H1 (cell line): ENCODE measurements around the gene ZNF451. TPM values are rescaled to one million over a fixed set of nuclear protein-coding genes. Genes with fewer than 3 reads are reported as not detected.
A peak's percentile ranks its signal among the peaks of the same experiment; 100 is the strongest.

Experiments
- BACH1 ChIP-seq: IDR thresholded peaks from 2 replicates; pipeline ENCODE4 v1.6.1; 2012; ENCODE audit warnings: low read length, improper control_type of control experiment
- BRCA1 ChIP-seq: IDR thresholded peaks from 2 replicates; pipeline ENCODE4 v1.6.1; 2012; ENCODE audit warnings: low read depth, low read length, improper control_type of control experiment
- CEBPB ChIP-seq: IDR thresholded peaks from 2 replicates; pipeline ENCODE4 v1.6.1; 2012; ENCODE audit warnings: low read depth, low read length
- CTBP2 ChIP-seq: IDR thresholded peaks from 2 replicates; pipeline ENCODE4 v1.7.0; 2011; ENCODE audit warnings: borderline replicate concordance, mild to moderate bottlenecking, moderate library complexity, mixed read lengths, low read length; ENCODE audit not compliant: insufficient read depth, insufficient read length
- FOSL1 ChIP-seq: IDR thresholded peaks from 2 replicates; pipeline ENCODE4 v1.6.1; 2011; ENCODE audit warnings: mild to moderate bottlenecking, low read depth, low read length, moderate library complexity; ENCODE audit not compliant: insufficient read depth
- GTF2F1 ChIP-seq: IDR thresholded peaks from 2 replicates; pipeline ENCODE4 v1.6.1; 2012; ENCODE audit warnings: low read depth, low read length, improper control_type of control experiment, borderline replicate concordance
- HDAC2 ChIP-seq, 2 experiments: fragments of 300-600 bp in 1 of 2; sonication (generic) in 1 of 2; IDR thresholded peaks; 2 replicates each; pipeline ENCODE4 v1.6.1; 2011 to 2012; ENCODE audit warnings: low read depth in 2 of 2, low read length in 2 of 2, mild to moderate bottlenecking in 2 of 2, moderate library complexity in 2 of 2, borderline replicate concordance in 1 of 2, inconsistent platforms in 1 of 2
- HDAC6 ChIP-seq: IDR thresholded peaks from one replicate; pipeline ENCODE4 v1.7.1; 2012; ENCODE audit warnings: low read depth, mild to moderate bottlenecking, inconsistent platforms, low read length, moderate library complexity
- JUN ChIP-seq: IDR thresholded peaks from 2 replicates; pipeline ENCODE4 v1.6.1; 2011; ENCODE audit warnings: low read depth, mild to moderate bottlenecking, improper control_type of control experiment, low read length
- JUND ChIP-seq: IDR thresholded peaks from 2 replicates; pipeline ENCODE4 v1.6.1; 2011; ENCODE audit warnings: mild to moderate bottlenecking, improper control_type of control experiment, low read length
- KDM1A ChIP-seq: fragments of 200-600, 300-600 bp; sonication (generic); IDR thresholded peaks from 2 replicates; pipeline ENCODE4 v1.7.1; 2016; ENCODE audit warnings: mild to moderate bottlenecking, low read length, borderline replicate concordance
- KDM5A ChIP-seq: fragments of 200-600 bp; IDR thresholded peaks from 2 replicates; pipeline ENCODE4 v1.7.1; 2012; ENCODE audit warnings: mild to moderate bottlenecking, low read length, inconsistent platforms, mixed read lengths
- POLR2AphosphoS5 ChIP-seq: IDR thresholded peaks from 2 replicates; pipeline ENCODE4 v1.6.1; 2011; ENCODE audit warnings: low read depth, low read length
- POU5F1 ChIP-seq: IDR thresholded peaks from 2 replicates; pipeline ENCODE4 v1.6.1; 2011; ENCODE audit warnings: low read depth, mild to moderate bottlenecking, low read length, moderate library complexity
- RAD21 ChIP-seq, 2 experiments: IDR thresholded peaks in 1 of 2; conservative IDR thresholded peaks in 1 of 2; 2 replicates each; pipeline ENCODE4 v1.6.1; 2011; ENCODE audit warnings: low read depth in 2 of 2, low read length in 2 of 2, improper control_type of control experiment in 1 of 2, inconsistent platforms in 1 of 2, mild to moderate bottlenecking in 1 of 2, moderate library complexity in 1 of 2
- RNF2 ChIP-seq: fragments of 200-900, 300-1000 bp; sonication (generic); IDR thresholded peaks from 2 replicates; pipeline ENCODE4 v1.7.1; 2016; ENCODE audit warnings: borderline replicate concordance, low read depth, mild to moderate bottlenecking, antibody characterized with exemption, low read length; ENCODE audit not compliant: poor library complexity, severe bottlenecking; ENCODE audit errors: missing control alignments
- SIX5 ChIP-seq: IDR thresholded peaks from 2 replicates; pipeline ENCODE4 v1.6.1; 2011; ENCODE audit warnings: mild to moderate bottlenecking, low read depth, low read length
- TAF1 ChIP-seq: IDR thresholded peaks from 2 replicates; pipeline ENCODE4 v1.6.1; 2011; ENCODE audit warnings: mild to moderate bottlenecking, low read depth, low read length
- TBP ChIP-seq: IDR thresholded peaks from 2 replicates; pipeline ENCODE4 v1.6.1; 2011; ENCODE audit warnings: low read depth, low read length, improper control_type of control experiment
- YY1 ChIP-seq: IDR thresholded peaks from 2 replicates; pipeline ENCODE4 v1.6.1; 2011; ENCODE audit warnings: low read depth, mild to moderate bottlenecking, low read length
- ZNF274 ChIP-seq: IDR thresholded peaks from 2 replicates; pipeline ENCODE4 v1.7.0; 2012; ENCODE audit warnings: low read length, borderline replicate concordance; ENCODE audit errors: extremely low read depth
- polyA plus RNA-seq, 7 experiments: library from polyadenylated mRNA; depleted of rRNA in 3 of 7; stranded (reverse) in 5 of 7; unstranded in 2 of 7; fragments of >200 nt in 5 of 7; fragments of 200-250 nt in 2 of 7; gene quantifications; 1 replicate in 5 of 7; 2 replicates in 1 of 7; 4 replicates in 1 of 7; pipeline versions ENCODE4 v1.2.1 to v1.2.3, GENCODE V29; 2011 to 2013; ENCODE audit warnings: missing spikeins in 2 of 7, mixed read lengths in 2 of 7
- total RNA-seq: library from RNA; stranded (reverse); fragmentation: NEBNext Ultra II Directional; extraction: Animal tissue kit (Norgen Biotek cat#: 25700); gene quantifications from 2 replicates; pipeline ENCODE4 v1.2.1, GENCODE V29; 2021
- TF ChIP-seq, protein P1 (sequence below): IDR thresholded peaks from 2 replicates; pipeline ENCODE4 v1.6.1; 2011; ENCODE audit warnings: low read length, improper control_type of control experiment

ZNF451 gene
- total and polyA plus RNA-seq, 2 of the 8 experiments (the other 6 are each of a cell fraction or from before 2014, with no cell fraction given) = 10.7 to 56.8 TPM

DNA sequence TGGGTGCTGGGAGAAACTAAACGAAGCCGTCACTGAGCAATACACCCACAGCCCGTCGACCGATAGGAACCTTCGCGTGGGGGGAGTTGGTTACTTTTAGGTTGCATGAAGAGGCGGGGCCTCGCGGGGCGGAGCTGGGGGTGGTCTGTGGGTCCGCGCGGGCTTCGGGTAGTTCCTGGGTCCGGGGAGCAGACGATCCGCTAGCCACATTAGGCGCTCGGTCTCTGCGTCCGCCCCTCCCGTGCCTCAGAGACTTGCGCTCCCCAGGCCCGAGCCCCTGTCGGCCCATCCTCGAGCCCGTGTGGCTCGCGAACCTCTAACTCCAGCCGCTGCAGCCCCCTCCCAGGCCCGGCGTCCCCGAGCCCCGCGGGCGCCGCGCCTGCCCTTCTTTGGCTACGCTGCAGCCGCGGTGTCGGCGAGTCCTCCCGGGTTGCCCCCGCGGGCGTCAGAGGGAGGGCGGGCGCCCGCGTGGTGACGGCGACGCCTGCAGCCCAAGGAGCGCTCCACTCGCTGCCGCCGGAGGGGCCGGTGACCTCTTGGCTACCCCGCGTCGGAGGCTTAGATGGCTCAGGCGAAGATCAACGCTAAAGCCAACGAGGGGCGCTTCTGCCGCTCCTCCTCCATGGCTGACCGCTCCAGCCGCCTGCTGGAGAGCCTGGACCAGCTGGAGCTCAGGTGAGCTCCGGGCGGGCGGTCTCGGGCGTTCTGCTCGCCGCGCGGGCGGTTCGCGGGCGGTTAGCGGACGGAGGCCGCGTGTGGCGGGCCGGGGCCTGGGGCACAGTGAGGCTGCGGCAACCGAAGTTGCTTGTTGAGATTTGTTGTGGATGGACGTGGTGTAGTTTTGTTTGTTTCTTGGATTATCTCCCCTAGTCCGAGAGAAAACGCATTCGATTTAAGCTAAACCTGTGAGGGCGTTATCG is 82.4 kb downstream of the ZNF451 start, which contains the start of gene BAG2 (continued):
- TF ChIP-seq, protein P1, sequence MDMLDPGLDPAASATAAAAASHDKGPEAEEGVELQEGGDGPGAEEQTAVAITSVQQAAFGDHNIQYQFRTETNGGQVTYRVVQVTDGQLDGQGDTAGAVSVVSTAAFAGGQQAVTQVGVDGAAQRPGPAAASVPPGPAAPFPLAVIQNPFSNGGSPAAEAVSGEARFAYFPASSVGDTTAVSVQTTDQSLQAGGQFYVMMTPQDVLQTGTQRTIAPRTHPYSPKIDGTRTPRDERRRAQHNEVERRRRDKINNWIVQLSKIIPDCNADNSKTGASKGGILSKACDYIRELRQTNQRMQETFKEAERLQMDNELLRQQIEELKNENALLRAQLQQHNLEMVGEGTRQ = no peak; the same call in 1 of the 2 replicates
- 0 out of 2 replicates have a peak, but pooled peaks have one; percentile 17 for TF ChIP-seq SIX5
- peak; percentile 37 for TF ChIP-seq CTBP2
- peak; percentile 84 for TF ChIP-seq YY1
- TF ChIP-seq BACH1 = no peak
- TF ChIP-seq POLR2AphosphoS5 = peak; percentile 61
- peak; percentile 52 for TF ChIP-seq RNF2
- no peak for TF ChIP-seq FOSL1
- no peak for TF ChIP-seq POU5F1
- no peak for TF ChIP-seq HDAC6
- 0 out of 2 replicates have a peak, but pooled peaks have one; percentile 21 for TF ChIP-seq KDM1A
- TF ChIP-seq CEBPB = no peak
- peak in 1 of 2 experiments; percentile 19; a peak in 1 of 4 replicates for TF ChIP-seq RAD21 (IDR thresholded peaks at IDR 0.05 in 1 of 2, conservative IDR thresholded peaks at IDR 0.05 in 1 of 2; ENCODE audit: low read depth in 2 of 2, low read length in 2 of 2)
- TF ChIP-seq ZNF274 = no peak
- no peak for TF ChIP-seq KDM5A
- TF ChIP-seq TAF1 = peak; percentile 74
- TF ChIP-seq TBP = peak; percentile 30
- TF ChIP-seq HDAC2 (IDR thresholded peaks at IDR 0.05; ENCODE audit: borderline replicate concordance in 1 of 2, low read depth in 2 of 2, low read length in 2 of 2) = peak in 1 of 2 experiments; percentile 80; a peak in 1 of 4 replicates
- TF ChIP-seq JUN = no peak
- TF ChIP-seq JUND = peak; percentile 92
- no peak for TF ChIP-seq GTF2F1
- TF ChIP-seq BRCA1 = no peak
